Smooth muscle cell of bladder (primary cell): Measurements from ENCODE around the gene RASGEF1C. TPM values are rescaled to one million over a fixed set of nuclear protein-coding genes. Genes with fewer than 3 reads are reported as not detected.

Source experiments
- total RNA-seq: library from RNA; depleted of rRNA; stranded (reverse); fragments of >200 nt; gene quantifications from 2 replicates; pipeline ENCODE4 v1.2.3, GENCODE V29; 2014

The RASGEF1C gene
- total RNA-seq: not detected in 2 replicates

GRCh38 chr5:180209137-180209581, at the start of gene RASGEF1C:
Gene RASGEF1C (minus strand): TSS chr5:180209211. CDS start chr5:180138052, 71,159 bp downstream.

GRCh38 chr5:180071531-180072255, 137.3 kb downstream of the RASGEF1C start, which contains the start of gene RNF130:
Gene RNF130 (minus strand): TSS chr5:180071759. CDS start chr5:180071702, 57 bp downstream.

Other genes starting within 250 kb of the RASGEF1C start
- gene RNF130, start 137.5 kb downstream of the RASGEF1C start, total RNA-seq: 16.9 and 24.9 TPM in 2 replicates
- 20.5 and 26.0 TPM in 2 replicates for gene MAPK9, start 82.9 kb upstream of the RASGEF1C start, total RNA-seq
- gene GFPT2, start 144.1 kb upstream of the RASGEF1C start, total RNA-seq: 36.4 and 66.0 TPM in 2 replicates